Esophagus squamous epithelium (tissue), 5 donors: ENCODE data around the gene BCL11B. TPM values are rescaled to one million over a fixed set of nuclear protein-coding genes. Genes with fewer than 3 reads are reported as not detected.
A peak's percentile ranks its signal among the peaks of the same experiment; 100 is the strongest.

Experiments
- DNase-seq: peaks from one replicate; lab custom pipeline; 2025; lab: John Stamatoyannopoulos, UW
- H3K27ac ChIP-seq, 4 donors: fragments of 200-600 bp; sonication (generic); one replicate each; pipeline ENCODE4 v1.5.1; 2016 to 2019; ENCODE audit warnings: mild to moderate bottlenecking in 1 of 4
- H3K27me3 ChIP-seq, 4 donors: fragments of 200-600 bp; sonication (generic); 1 replicate in 3 of 4; 2 replicates in 1 of 4; pipeline versions ENCODE4 v1.5.1 to v1.6.0; 2017 to 2021; ENCODE audit warnings: antibody characterized with exemption in 1 of 4
- H3K36me3 ChIP-seq, 3 donors: fragments of 200-600 bp; sonication (generic); one replicate each; pipeline ENCODE4 v1.5.1; 2016 to 2019
- H3K4me1 ChIP-seq, 3 donors: fragments of 200-600 bp; sonication (generic); one replicate each; pipeline ENCODE4 v1.5.1; 2017 to 2019
- H3K4me3 ChIP-seq, 4 donors: fragments of 200-600 bp; sonication (generic); 1 replicate in 3 of 4; 2 replicates in 1 of 4; pipeline ENCODE4 v1.5.1; 2016 to 2019; ENCODE audit warnings: mild to moderate bottlenecking in 2 of 4, moderate library complexity in 1 of 4
- H3K9me3 ChIP-seq, 3 donors: fragments of 200-600 bp; sonication (generic); one replicate each; pipeline ENCODE4 v1.5.1; 2016 to 2019
- POLR2A ChIP-seq, 4 donors: fragments of 450-650 bp; IDR thresholded peaks; one replicate each; pipeline ENCODE4 v1.6.1; 2017; ENCODE audit warnings: antibody characterized with exemption in 4 of 4, mild to moderate bottlenecking in 4 of 4, moderate library complexity in 3 of 4
- WGBS, 2 donors: methylation state at CpG; one replicate each; pipeline ENCODE4 v1.1.5; 2018; 5-methylcytosine and 5-hydroxymethylcytosine counted together
- intact Hi-C: fragments of 100-400 bp; cut with DNase I; formaldehyde crosslinking; loops from one replicate; pipeline ENCODE4 v1.15.0; 2022
- total RNA-seq, 4 donors: library from RNA; depleted of rRNA; stranded (reverse); fragments of >200 nt; gene quantifications; one replicate each; pipeline ENCODE4 v1.1.0, GENCODE V29; 2016
- TF ChIP-seq, protein P1 (sequence below), 6 experiments: fragments of 450-650 bp in 4 of 6; fragments of 200-600 bp in 2 of 6; sonication (generic) in 2 of 6; IDR thresholded peaks; one replicate each; pipeline ENCODE4 v1.5.1; 2016 to 2019; ENCODE audit warnings: antibody characterized with exemption in 6 of 6, mild to moderate bottlenecking in 4 of 6, moderate library complexity in 4 of 6
- donor health status: DM: yes; HTN: yes; CAD: no.

BCL11B gene
- total RNA-seq, 4 donors from 2014 or later, result 10.1 to 19.3 (median 12.9) TPM

DNA sequence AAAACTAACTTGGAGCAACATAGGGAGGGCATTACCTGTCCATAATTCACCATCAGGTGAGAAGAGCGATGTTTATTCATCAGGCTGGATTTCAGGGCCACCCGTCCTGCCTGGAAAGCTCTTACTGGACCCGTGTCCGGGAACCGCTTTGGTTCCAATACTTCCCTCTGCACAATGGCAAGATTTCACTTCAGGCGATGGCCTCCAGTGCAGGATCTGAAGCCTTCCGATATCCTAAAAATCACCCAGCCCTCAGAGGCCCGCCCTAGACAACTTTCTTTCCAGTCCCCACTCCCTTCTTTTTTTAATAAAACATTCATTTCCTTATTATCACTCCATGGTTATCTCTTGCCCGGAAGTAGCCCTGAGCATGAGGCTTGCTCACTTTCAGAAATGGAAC, 92.5 kb downstream of the BCL11B start:
- no peak for DNase-seq
- Histone ChIP-seq H3K36me3 (peaks cover 6 to 28% (median 7%) of the 10 kb centered on the region in 3 donors), H3K4me1 (peaks cover 4 to 48% (median 17%) of the 10 kb centered on the region in 3 donors), H3K9me3 (no peaks in the 10 kb centered on the region), H3K4me3 (no peak overlapping the region), H3K27ac (no peak overlapping the region), H3K27me3 (no peaks in the 10 kb centered on the region)
- intact Hi-C loops, result no loop called here
- WGBS, 2 donors, result 87 to 91% methylated on average over 9 of the region's 9 CpGs
- TF ChIP-seq, protein P1, sequence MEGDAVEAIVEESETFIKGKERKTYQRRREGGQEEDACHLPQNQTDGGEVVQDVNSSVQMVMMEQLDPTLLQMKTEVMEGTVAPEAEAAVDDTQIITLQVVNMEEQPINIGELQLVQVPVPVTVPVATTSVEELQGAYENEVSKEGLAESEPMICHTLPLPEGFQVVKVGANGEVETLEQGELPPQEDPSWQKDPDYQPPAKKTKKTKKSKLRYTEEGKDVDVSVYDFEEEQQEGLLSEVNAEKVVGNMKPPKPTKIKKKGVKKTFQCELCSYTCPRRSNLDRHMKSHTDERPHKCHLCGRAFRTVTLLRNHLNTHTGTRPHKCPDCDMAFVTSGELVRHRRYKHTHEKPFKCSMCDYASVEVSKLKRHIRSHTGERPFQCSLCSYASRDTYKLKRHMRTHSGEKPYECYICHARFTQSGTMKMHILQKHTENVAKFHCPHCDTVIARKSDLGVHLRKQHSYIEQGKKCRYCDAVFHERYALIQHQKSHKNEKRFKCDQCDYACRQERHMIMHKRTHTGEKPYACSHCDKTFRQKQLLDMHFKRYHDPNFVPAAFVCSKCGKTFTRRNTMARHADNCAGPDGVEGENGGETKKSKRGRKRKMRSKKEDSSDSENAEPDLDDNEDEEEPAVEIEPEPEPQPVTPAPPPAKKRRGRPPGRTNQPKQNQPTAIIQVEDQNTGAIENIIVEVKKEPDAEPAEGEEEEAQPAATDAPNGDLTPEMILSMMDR (IDR thresholded peaks at IDR 0.05), result no peak
- TF ChIP-seq POLR2A (IDR thresholded peaks at IDR 0.05), result no peak

DNA sequence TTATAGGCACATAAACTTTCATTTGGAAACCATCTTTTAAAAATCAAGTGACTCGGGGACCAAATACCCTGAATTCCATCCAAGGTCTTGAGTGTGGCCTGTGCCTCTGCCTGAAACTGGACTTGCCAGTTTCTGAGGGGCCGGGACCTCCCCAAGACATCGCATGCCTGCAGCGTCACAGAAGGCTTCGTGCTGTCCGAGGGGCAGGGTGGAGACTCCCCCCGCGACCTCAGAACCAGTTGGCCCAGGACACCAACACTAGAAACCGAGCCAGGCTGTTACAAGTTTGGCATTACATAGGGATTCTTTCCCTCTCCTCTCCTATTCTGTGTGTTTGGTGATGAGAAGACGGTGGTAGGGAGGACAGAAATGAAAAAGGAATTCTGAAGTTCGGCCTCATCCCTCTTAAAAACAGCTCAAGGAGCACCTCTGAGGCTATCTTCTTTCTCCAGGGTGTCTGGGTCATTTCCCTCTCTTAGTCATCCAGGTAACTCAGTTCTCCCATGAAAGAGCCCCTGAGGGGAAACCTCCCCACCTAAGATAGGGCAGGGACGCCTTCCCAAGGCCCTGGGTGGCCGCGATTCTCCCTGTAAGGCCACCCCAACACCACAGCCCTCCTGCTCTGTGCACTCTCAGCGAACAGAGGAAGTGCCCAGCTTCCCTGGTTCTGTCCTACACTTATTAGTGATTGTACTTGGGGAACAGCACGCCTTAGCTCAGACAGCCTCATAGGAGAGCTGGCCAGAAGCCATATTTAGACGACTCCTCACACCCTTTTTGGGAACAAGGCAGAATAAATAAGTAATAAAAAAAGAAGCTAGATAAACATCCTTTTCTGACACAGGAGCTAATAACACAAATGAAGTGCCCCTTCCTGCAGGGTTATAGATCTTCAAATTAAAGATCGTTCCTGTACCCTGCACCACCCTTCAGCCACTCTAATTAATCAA, 93.8 kb downstream of the BCL11B start:
- peak overlapping the region in 3 of 4 donors; percentile 65 to 79 (median 73) for H3K27ac ChIP-seq
- no peaks in the 10 kb centered on the region for H3K27me3 ChIP-seq
- H3K9me3 ChIP-seq, result no peaks in the 10 kb centered on the region
- WGBS, 2 donors, result 49 to 58% methylated on average over 14 to 18 of the region's 18 CpGs
- H3K4me1 ChIP-seq, result peaks cover 4 to 40% (median 17%) of the 10 kb centered on the region in 3 donors
- no peak overlapping the region for H3K4me3 ChIP-seq
- DNase-seq, result no peak
- peaks cover 6 to 39% (median 7%) of the 10 kb centered on the region in 3 donors for H3K36me3 ChIP-seq
- no peak for TF ChIP-seq POLR2A (IDR thresholded peaks at IDR 0.05)
- TF ChIP-seq, protein P1 (IDR thresholded peaks at IDR 0.05), result no peak
- intact Hi-C loops, result no loop called here

DNA sequence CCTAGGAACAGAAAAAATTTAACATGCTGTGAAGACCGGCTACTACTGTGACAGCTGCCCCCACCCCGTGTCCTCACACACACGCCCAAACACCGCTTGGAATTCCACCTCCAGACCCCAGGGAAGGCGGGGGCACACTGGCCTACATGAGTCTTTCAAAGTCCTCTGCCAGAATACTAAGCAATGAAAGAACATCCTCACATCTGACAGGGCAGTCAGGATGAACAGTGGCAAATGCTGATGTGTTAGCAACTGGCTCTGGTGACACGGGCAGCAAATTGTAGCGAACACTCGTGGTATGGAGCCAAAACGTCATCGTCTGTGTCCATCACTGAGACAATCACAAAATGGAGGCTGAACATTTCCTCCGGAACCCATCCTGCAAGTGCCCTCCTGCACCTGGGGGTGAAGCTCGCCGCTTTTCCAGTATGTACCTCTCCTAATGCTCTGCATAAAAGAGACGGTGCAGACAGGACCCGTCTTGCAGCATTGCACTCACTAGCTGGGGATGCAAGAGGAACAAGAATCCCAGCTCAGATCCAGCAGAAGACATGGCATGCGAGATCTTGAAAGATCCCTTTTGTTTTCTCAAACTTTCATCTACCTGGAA, 94.8 kb downstream of the BCL11B start:
- intact Hi-C loops, result no loop called here

DNA sequence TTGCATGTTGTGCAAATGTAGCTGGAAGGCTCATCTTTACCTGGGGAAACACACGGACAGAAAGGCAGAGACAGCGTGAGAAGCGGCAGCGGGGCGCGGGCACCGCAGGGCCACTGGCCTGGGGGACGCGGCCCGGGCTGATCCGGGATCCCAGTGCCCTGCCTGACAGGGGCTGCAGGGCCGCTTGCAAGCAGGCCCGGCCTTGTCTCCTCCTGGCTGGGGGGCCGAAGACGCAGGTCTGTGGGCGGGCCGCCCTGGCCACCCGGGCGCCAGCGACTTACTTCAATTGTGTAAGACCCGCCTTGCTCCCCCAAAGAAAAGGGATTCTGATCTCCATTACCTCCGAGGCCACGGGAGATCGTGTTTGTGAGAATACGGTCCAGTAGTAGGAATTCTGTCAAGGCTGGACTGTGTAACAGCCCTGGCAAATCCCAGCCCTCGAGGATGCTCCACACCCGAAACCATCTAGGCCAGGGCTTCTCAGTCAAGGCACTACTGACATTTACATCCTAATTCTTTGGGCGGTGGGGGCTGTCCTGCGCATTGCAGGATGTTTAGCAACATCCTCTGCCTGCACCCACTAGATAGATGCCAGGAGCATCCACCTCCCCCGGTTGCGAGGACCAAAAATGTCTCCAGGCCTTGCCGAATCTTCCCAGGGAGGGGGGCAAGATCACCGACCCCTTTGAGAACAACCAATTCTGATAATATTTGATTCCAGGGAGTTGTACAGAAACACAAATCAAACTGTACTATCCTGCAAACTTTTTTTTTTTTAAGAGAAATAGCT, 95.6 kb downstream of the BCL11B start:
- Histone ChIP-seq H3K36me3 (peaks cover 6 to 46% (median 7%) of the 10 kb centered on the region in 3 donors), H3K27ac (no peak overlapping the region), H3K4me3 (no peak overlapping the region), H3K9me3 (no peaks in the 10 kb centered on the region), H3K27me3 (no peaks in the 10 kb centered on the region), H3K4me1 (peaks cover 4 to 31% (median 17%) of the 10 kb centered on the region in 3 donors)
- intact Hi-C loops, result no loop called here
- DNase-seq, result no peak
- 89 to 92% methylated on average over 22 to 26 of the region's 33 CpGs for WGBS, 2 donors
- TF ChIP-seq, protein P1 (IDR thresholded peaks at IDR 0.05), result no peak
- no peak for TF ChIP-seq POLR2A (IDR thresholded peaks at IDR 0.05)

More for the DNA sequence above, 94.8 kb downstream of the BCL11B start:
- no peak for DNase-seq
- TF ChIP-seq, protein P1 (IDR thresholded peaks at IDR 0.05), result no peak
- no peak for TF ChIP-seq POLR2A (IDR thresholded peaks at IDR 0.05)
- Histone ChIP-seq H3K27me3 (no peaks in the 10 kb centered on the region), H3K27ac (peak overlapping the region in 1 of 4 donors; percentile 79), H3K9me3 (no peaks in the 10 kb centered on the region), H3K4me1 (peaks cover 4 to 34% (median 17%) of the 10 kb centered on the region in 3 donors), H3K4me3 (no peak overlapping the region), H3K36me3 (peaks cover 6 to 44% (median 7%) of the 10 kb centered on the region in 3 donors)
- 71 to 75% methylated on average over 10 to 15 of the region's 16 CpGs for WGBS, 2 donors
